H9 (cell line): ENCODE measurements around the gene SLCO3A1. TPM values are rescaled to one million over a fixed set of nuclear protein-coding genes. Genes with fewer than 3 reads are reported as not detected.
A peak's percentile ranks its signal among the peaks of the same experiment; 100 is the strongest.

Experiments
- DNase-seq: peaks from one replicate; pipeline ENCODE4 v3.0.0-alpha.2; 2017
- H2AFZ ChIP-seq: one replicate; pipeline ENCODE4 v1.6.1; 2013; ENCODE audit warnings: mild to moderate bottlenecking, low read length, control low read depth, moderate library complexity
- H2AK5ac ChIP-seq: 2 replicates; pipeline ENCODE4 v1.6.1; 2013; ENCODE audit warnings: low read length, control low read depth, mixed read lengths; ENCODE audit not compliant: insufficient read length
- H2BK120ac ChIP-seq: one replicate; pipeline ENCODE4 v1.6.1; 2013; ENCODE audit warnings: low read depth, mild to moderate bottlenecking, low read length, control low read depth, inconsistent platforms; ENCODE audit not compliant: poor library complexity, severe bottlenecking
- H2BK12ac ChIP-seq: 2 replicates; pipeline ENCODE4 v1.6.1; 2013; ENCODE audit warnings: low read length, control low read depth, mixed read lengths, low read depth; ENCODE audit not compliant: insufficient read length
- H2BK15ac ChIP-seq: 2 replicates; pipeline ENCODE4 v1.6.1; 2013; ENCODE audit warnings: low read depth, low read length, control low read depth
- H2BK20ac ChIP-seq: one replicate; pipeline ENCODE4 v1.6.1; 2013; ENCODE audit warnings: low read depth, mild to moderate bottlenecking, low read length, control low read depth, inconsistent platforms; ENCODE audit not compliant: poor library complexity, severe bottlenecking
- H2BK5ac ChIP-seq: 2 replicates; pipeline ENCODE4 v1.6.1; 2013; ENCODE audit warnings: low read length, control low read depth, mixed read lengths; ENCODE audit not compliant: insufficient read length
- H3K14ac ChIP-seq: 2 replicates; pipeline ENCODE4 v1.6.1; 2013; ENCODE audit warnings: low read length, control low read depth; ENCODE audit not compliant: insufficient read depth
- H3K18ac ChIP-seq: 2 replicates; pipeline ENCODE4 v1.6.1; 2013; ENCODE audit warnings: low read depth, mild to moderate bottlenecking, mixed read lengths, low read length, control low read depth; ENCODE audit not compliant: insufficient read length
- H3K23ac ChIP-seq: 2 replicates; pipeline ENCODE4 v1.6.1; 2013; ENCODE audit warnings: low read length, control low read depth, mixed read lengths, low read depth; ENCODE audit not compliant: insufficient read length
- H3K23me2 ChIP-seq: 2 replicates; pipeline ENCODE4 v1.6.1; 2013; ENCODE audit warnings: low read depth, mild to moderate bottlenecking, mixed read lengths, low read length, control low read depth; ENCODE audit not compliant: insufficient read length, poor library complexity, severe bottlenecking
- H3K27ac ChIP-seq: 2 replicates; pipeline ENCODE4 v1.5.1; 2013; ENCODE audit warnings: low read length, control low read depth, mixed read lengths, low read depth; ENCODE audit not compliant: insufficient read length
- H3K27me3 ChIP-seq: 2 replicates; pipeline ENCODE4 v1.6.1; 2013; ENCODE audit warnings: low read length, control low read depth, inconsistent platforms; ENCODE audit not compliant: insufficient read depth
- H3K4ac ChIP-seq: 2 replicates; pipeline ENCODE4 v1.6.1; 2013; ENCODE audit warnings: low read depth, mild to moderate bottlenecking, control low read depth, inconsistent platforms, low read length, moderate library complexity
- H3K4me1 ChIP-seq: 2 replicates; pipeline ENCODE4 v1.6.1; 2013; ENCODE audit warnings: low read length, control low read depth, inconsistent platforms; ENCODE audit not compliant: insufficient read depth
- H3K4me2 ChIP-seq: 2 replicates; pipeline ENCODE4 v1.6.1; 2013; ENCODE audit warnings: low read length, control low read depth, mixed read lengths; ENCODE audit not compliant: insufficient read length, insufficient read depth
- H3K56ac ChIP-seq: 2 replicates; pipeline ENCODE4 v1.6.1; 2013; ENCODE audit warnings: low read depth, mild to moderate bottlenecking, mixed read lengths, low read length, control low read depth; ENCODE audit not compliant: insufficient read length
- H3K79me1 ChIP-seq: 2 replicates; pipeline ENCODE4 v1.6.1; 2013; ENCODE audit warnings: low read depth, mild to moderate bottlenecking, moderate library complexity, low read length, control low read depth, inconsistent platforms; ENCODE audit not compliant: insufficient read depth, poor library complexity, severe bottlenecking
- H3K79me2 ChIP-seq: 2 replicates; pipeline ENCODE4 v1.6.1; 2013; ENCODE audit warnings: low read length, control low read depth, inconsistent platforms; ENCODE audit not compliant: insufficient read depth
- H3K9ac ChIP-seq: 2 replicates; pipeline ENCODE4 v1.6.1; 2013; ENCODE audit warnings: low read length, control low read depth, mixed read lengths; ENCODE audit not compliant: insufficient read length; ENCODE audit errors: extremely low read depth
- H3K9me3 ChIP-seq: one replicate; pipeline ENCODE4 v1.6.1; 2013; ENCODE audit warnings: low read depth, low read length, inconsistent platforms; ENCODE audit not compliant: control insufficient read depth
- H3T11ph ChIP-seq: one replicate; pipeline ENCODE4 v1.6.1; 2013; ENCODE audit warnings: mild to moderate bottlenecking, low read length, control low read depth, inconsistent platforms
- H4K20me1 ChIP-seq: one replicate; pipeline ENCODE4 v1.6.1; 2013; ENCODE audit not compliant: control insufficient read depth, insufficient read length, insufficient read depth
- H4K5ac ChIP-seq: 2 replicates; pipeline ENCODE4 v1.6.1; 2013; ENCODE audit warnings: low read depth, mild to moderate bottlenecking, mixed read lengths, low read length, control low read depth; ENCODE audit not compliant: insufficient read length
- H4K8ac ChIP-seq: replicated peaks from 2 replicates; pipeline ENCODE4 v1.6.1; 2013; ENCODE audit warnings: low read length, control low read depth, mixed read lengths, low read depth; ENCODE audit not compliant: insufficient read length
- H4K91ac ChIP-seq: 2 replicates; pipeline ENCODE4 v1.6.1; 2013; ENCODE audit warnings: low read depth, mild to moderate bottlenecking, moderate library complexity, mixed read lengths, low read length, control low read depth; ENCODE audit not compliant: insufficient read length
- H3K27ac Mint-ChIP-seq, 3 experiments: 2 replicates in 2 of 3; 3 replicates in 1 of 3; pipeline ENCODE4 v1.8.0; 2020 to 2021; ENCODE audit warnings: mixed read lengths in 3 of 3, mild to moderate bottlenecking in 1 of 3, moderate library complexity in 1 of 3
- H3K27me3 Mint-ChIP-seq: 2 replicates; pipeline ENCODE4 v1.8.0; 2021; ENCODE audit warnings: low read depth, mild to moderate bottlenecking, moderate library complexity, mixed read lengths
- H3K36me3 Mint-ChIP-seq, 3 experiments: 2 replicates in 2 of 3; 3 replicates in 1 of 3; pipeline ENCODE4 v1.8.0; 2020 to 2021; ENCODE audit warnings: low read depth in 3 of 3, mixed read lengths in 3 of 3; ENCODE audit not compliant: insufficient read depth in 1 of 3
- H3K4me1 Mint-ChIP-seq, 2 experiments: 2 replicates each; pipeline ENCODE4 v1.8.0; 2020; ENCODE audit warnings: mixed read lengths in 2 of 2
- H3K4me3 Mint-ChIP-seq, 2 experiments: 2 replicates in 1 of 2; 3 replicates in 1 of 2; pipeline ENCODE4 v1.8.0; 2020 to 2021; ENCODE audit warnings: mild to moderate bottlenecking in 2 of 2, mixed read lengths in 2 of 2, moderate library complexity in 1 of 2
- H3K9me3 Mint-ChIP-seq, 2 experiments: 2 replicates in 1 of 2; 3 replicates in 1 of 2; pipeline ENCODE4 v1.8.0; 2020; ENCODE audit warnings: mild to moderate bottlenecking in 2 of 2, mixed read lengths in 2 of 2, moderate library complexity in 1 of 2
- CTCF ChIP-seq: fragments of 200-600 bp; sonication (generic); conservative IDR thresholded peaks from 3 replicates; pipeline ENCODE4 v1.8.0; 2021; ENCODE audit warnings: antibody characterized with exemption, mild to moderate bottlenecking
- WGBS: extraction: QIAGEN DNeasy Blood & Tissue Kit; methylation state at CpG from one replicate; pipeline ENCODE4 v1.1.7; 2013; ENCODE audit warnings: missing lambda C conversion rate, low lambda C conversion rate, mixed read lengths; ENCODE audit not compliant: insufficient read length; ENCODE audit errors: extremely low coverage; 5-methylcytosine and 5-hydroxymethylcytosine counted together
- total RNA-seq: library from RNA; stranded (reverse); gene quantifications from 2 replicates; pipeline ENCODE4 v1.2.1, GENCODE V29; 2021

SLCO3A1 gene
- total RNA-seq, 1 experiment from 2014 or later, result 9.4 TPM

GRCh38 chr15:92104072-92104471, 250.6 kb downstream of the SLCO3A1 start:
- no peak for DNase-seq
- Histone ChIP-seq H3K56ac (no peak overlapping the region), H3K23me2 (no peaks in the 10 kb centered on the region), H3K18ac (no peak overlapping the region), H3K4me2 (no peak overlapping the region), H3K23ac (no peak overlapping the region), H3K79me2 (no peaks in the 10 kb centered on the region), H2AK5ac (no peak overlapping the region), H2BK12ac (no peak overlapping the region), H3K9ac (no peak overlapping the region), H2BK15ac (no peak overlapping the region), H2BK120ac (peak overlapping the region; percentile 25), H4K8ac (no peak overlapping the region), H3K9me3 (no peaks in the 10 kb centered on the region), H3K27me3 (no peaks in the 10 kb centered on the region), H4K5ac (no peak overlapping the region), H4K20me1 (no peaks in the 10 kb centered on the region), H3K4me1 (no peaks in the 10 kb centered on the region; the same call in 1 of the 2 replicates), H3T11ph (no peak overlapping the region), H4K91ac (no peak overlapping the region), H2BK20ac (no peak overlapping the region), H3K79me1 (no peaks in the 10 kb centered on the region), H3K4ac (no peak overlapping the region), H2BK5ac (no peak overlapping the region), H3K14ac (no peak overlapping the region; the same call in 1 of the 2 replicates), H2AFZ (no peak overlapping the region), H3K27ac (no peak overlapping the region)
- WGBS, result no CpG with 5 or more reads among the region's 16 CpGs
- H3K9me3 Mint-ChIP-seq, result no peaks in the 10 kb centered on the region; a peak in 3 of 5 replicates
- H3K27me3 Mint-ChIP-seq, result peaks cover 3% of the 10 kb centered on the region; the same call in 1 of the 2 replicates
- peaks cover 0 to 10% (median 0%) of the 10 kb centered on the region in 3 experiments; a peak in 4 of 7 replicates for H3K36me3 Mint-ChIP-seq
- no peak overlapping the region for H3K4me3 Mint-ChIP-seq
- peak; percentile 26; the same call in 2 of the 3 replicates for TF ChIP-seq CTCF
- H3K4me1 Mint-ChIP-seq, result peaks cover 45 to 46% of the 10 kb centered on the region in 2 experiments
- peak overlapping the region in 1 of 3 experiments; percentile 96; a peak in 1 of 7 replicates for H3K27ac Mint-ChIP-seq
